Endothelial cell of umbilical vein (primary cell): ENCODE measurements around the gene SLITRK4. TPM values are rescaled to one million over a fixed set of nuclear protein-coding genes. Genes with fewer than 3 reads are reported as not detected.

Experiments used
- Bru-seq: library from RNA; stranded (reverse); fragments of 400-500 nt; gene quantifications from one replicate; lab custom pipeline; 2021; lab: Mats Ljungman, UMichigan
- BruChase-seq, 2 experiments: library from RNA; stranded (reverse); fragments of 400-500 nt; gene quantifications; one replicate each; lab custom pipeline; 2021; lab: Mats Ljungman, UMichigan
- BruUV-seq: library from RNA; stranded (reverse); fragments of 400-500 nt; replicated peaks from 2 replicates; lab custom pipeline; 2021; lab: Mats Ljungman, UMichigan
- CTCF ChIA-PET: fragments of 300-600, 350-600 bp; sonication (Branson Sonifier 250); formaldehyde crosslinking; loops from one replicate; lab custom pipeline; 2021; ENCODE audit warnings: antibody characterized with exemption, inconsistent platforms; lab: Charles Lee
- POLR2A ChIA-PET: fragments of 300-600, 350-600 bp; sonication (Branson Sonifier 250); formaldehyde crosslinking; loops from one replicate; lab custom pipeline; 2021; ENCODE audit warnings: antibody characterized with exemption, inconsistent platforms; lab: Charles Lee
- DNase-seq: peaks from one replicate; pipeline ENCODE4 v3.0.0-alpha.2; 2011; ENCODE audit warnings: low read depth, low spot score
- FAIRE-seq: peaks from 2 replicates; lab custom pipeline; 2011; peaks lifted over from hg19 to GRCh38; lab: Jason Lieb, UNC
- H2AFZ ChIP-seq: 2 replicates; pipeline ENCODE4 v1.6.0; 2012; ENCODE audit warnings: low read depth, low read length, control low read depth, inconsistent platforms
- H3K27ac ChIP-seq: 2 replicates; pipeline ENCODE4 v1.5.1; 2011; ENCODE audit warnings: low read depth, mild to moderate bottlenecking, control low read depth, low read length, moderate library complexity; ENCODE audit not compliant: insufficient read depth
- H3K27me3 ChIP-seq, 2 experiments: 2 replicates each; pipeline versions ENCODE4 v1.6.0 to v1.6.1; 2011; ENCODE audit warnings: low read length in 2 of 2, mixed read lengths in 1 of 2; ENCODE audit not compliant: control insufficient read depth in 2 of 2, insufficient read depth in 2 of 2
- H3K36me3 ChIP-seq, 2 experiments: 2 replicates in 1 of 2; 3 replicates in 1 of 2; pipeline ENCODE4 v1.5.1; 2011; ENCODE audit warnings: low read length in 2 of 2, mild to moderate bottlenecking in 1 of 2, moderate library complexity in 1 of 2; ENCODE audit not compliant: control insufficient read depth in 2 of 2, insufficient read depth in 2 of 2; ENCODE audit errors: extremely low read depth in 1 of 2
- H3K4me1 ChIP-seq: 3 replicates; pipeline ENCODE4 v1.5.1; 2011; ENCODE audit warnings: mild to moderate bottlenecking, low read length; ENCODE audit not compliant: control insufficient read depth, insufficient read depth; ENCODE audit errors: extremely low read depth
- H3K4me2 ChIP-seq: 2 replicates; pipeline ENCODE4 v1.6.1; 2011; ENCODE audit warnings: low read length, control low read depth, mixed read lengths; ENCODE audit not compliant: insufficient read depth
- H3K4me3 ChIP-seq, 3 experiments: fragments of 200-600 bp in 1 of 3; sonication (generic), shearing (Covaris generic) in 1 of 3; replicated peaks in 1 of 3; 2 replicates each; pipeline ENCODE4 v1.5.1; 2011 to 2016; ENCODE audit warnings: control low read depth in 3 of 3, low read length in 3 of 3, mild to moderate bottlenecking in 2 of 3, inconsistent platforms in 1 of 3, low read depth in 1 of 3, moderate library complexity in 1 of 3; ENCODE audit not compliant: insufficient read depth in 1 of 3
- H3K79me2 ChIP-seq: 2 replicates; pipeline ENCODE4 v1.6.0; 2012; ENCODE audit warnings: low read length, inconsistent platforms; ENCODE audit not compliant: control insufficient read depth, insufficient read depth
- H3K9ac ChIP-seq: replicated peaks from 2 replicates; pipeline ENCODE3; 2011; ENCODE audit warnings: low read length, control low read depth; ENCODE audit not compliant: insufficient read depth; ENCODE audit errors: extremely low read depth
- H3K9me1 ChIP-seq: replicated peaks from 3 replicates; pipeline ENCODE4 v1.6.0; 2011; ENCODE audit warnings: mild to moderate bottlenecking, low read length; ENCODE audit not compliant: control insufficient read depth, insufficient read depth; ENCODE audit errors: extremely low read depth
- H3K9me3 ChIP-seq: replicated peaks from 2 replicates; pipeline ENCODE4 v1.5.1; 2012; ENCODE audit warnings: low read length, inconsistent platforms; ENCODE audit not compliant: control insufficient read depth, insufficient read depth
- H4K20me1 ChIP-seq: replicated peaks from 2 replicates; pipeline ENCODE3; 2011; ENCODE audit warnings: mild to moderate bottlenecking, low read length; ENCODE audit not compliant: control insufficient read depth, insufficient read depth; ENCODE audit errors: extremely low read depth
- EZH2 ChIP-seq: IDR thresholded peaks from 2 replicates; pipeline ENCODE4 v1.6.1; 2012; ENCODE audit warnings: borderline replicate concordance, low read depth, mild to moderate bottlenecking, moderate library complexity, low read length, inconsistent platforms; ENCODE audit not compliant: severe bottlenecking
- FOS ChIP-seq: IDR thresholded peaks from 2 replicates; pipeline ENCODE4 v1.6.1; 2011; ENCODE audit warnings: mild to moderate bottlenecking, low read length, moderate library complexity, borderline replicate concordance; ENCODE audit not compliant: insufficient read depth
- GATA2 ChIP-seq: IDR thresholded peaks from 2 replicates; pipeline ENCODE4 v1.7.0; 2011; ENCODE audit warnings: low read depth, mild to moderate bottlenecking, moderate library complexity, mixed read lengths, low read length; ENCODE audit not compliant: insufficient read length, insufficient read depth
- JUN ChIP-seq: IDR thresholded peaks from 2 replicates; pipeline ENCODE4 v1.6.1; 2011; ENCODE audit warnings: borderline replicate concordance, low read depth; ENCODE audit not compliant: insufficient read length, insufficient read depth
- MAX ChIP-seq: IDR thresholded peaks from 2 replicates; pipeline ENCODE4 v1.6.1; 2011; ENCODE audit not compliant: insufficient read depth, insufficient read length
- MYC ChIP-seq: IDR thresholded peaks from one replicate; pipeline ENCODE4 v1.6.1; 2011; ENCODE audit warnings: mild to moderate bottlenecking, low read depth, low read length
- POLR2A ChIP-seq: IDR thresholded peaks from 2 replicates; pipeline ENCODE4 v1.6.1; 2012; ENCODE audit warnings: low read depth, mild to moderate bottlenecking, control low read depth, low read length
- POLR2AphosphoS5 ChIP-seq: IDR thresholded peaks from 2 replicates; pipeline ENCODE4 v1.6.1; 2012; ENCODE audit warnings: low read depth, mild to moderate bottlenecking, control low read depth, low read length, moderate library complexity; ENCODE audit not compliant: insufficient read depth
- dilution Hi-C: fragments of 300-500 bp; cut with MboI; formaldehyde crosslinking; loops from one replicate; pipeline ENCODE4 v1.15.0; 2019; ENCODE audit warnings: low sequenced_read_pairs; ENCODE audit not compliant: extremely low pct_ligation_motif_present
- intact Hi-C: fragments of 100-400 bp; cut with micrococcal nuclease; formaldehyde crosslinking; loops from one replicate; pipeline ENCODE4 v1.10.0; 2022
- long read RNA-seq: library from polyadenylated mRNA; stranded (forward); transcript quantifications from one replicate; pipeline ENCODE4 v2.0.0, GENCODE V29; 2021
- polyA minus RNA-seq, 3 experiments: library from RNA; depleted of rRNA, polyadenylated mRNA; stranded (reverse); fragments of >200 nt; gene quantifications; 1 replicate in 1 of 3; 2 replicates in 2 of 3; pipeline ENCODE4 v1.2.3, GENCODE V29; 2011
- polyA plus RNA-seq, 4 experiments: library from polyadenylated mRNA; depleted of rRNA in 3 of 4; stranded (reverse) in 3 of 4; unstranded in 1 of 4; fragments of >200 nt; gene quantifications; 2 replicates each; pipeline versions ENCODE4 v1.2.1 to v1.2.3, GENCODE V29; 2011 to 2012; ENCODE audit warnings: missing spikeins in 1 of 4
- total RNA-seq: library from RNA; stranded (reverse); gene quantifications from 2 replicates; pipeline ENCODE4 v1.2.3, GENCODE V29; 2021
- TF ChIP-seq, protein P1 (sequence below), 2 donors: IDR thresholded peaks; 1 replicate in 1 of 2; 2 replicates in 1 of 2; pipeline ENCODE4 v1.5.1; 2011; ENCODE audit warnings: low read length in 2 of 2, mild to moderate bottlenecking in 2 of 2, moderate library complexity in 2 of 2, control low read depth in 1 of 2, inconsistent platforms in 1 of 2, low read depth in 1 of 2; ENCODE audit not compliant: insufficient read depth in 1 of 2; ENCODE audit errors: extremely low read depth in 1 of 2

Gene SLITRK4
- 0.77 and 3.8 TPM in 2 replicates for total RNA-seq
- polyA plus RNA-seq, result 0.04 TPM in 1 of 2 replicates, not detected in the other
- polyA plus RNA-seq (2011; cell fraction: cytosol; rRNA removed), result 0.03 TPM in 1 of 2 replicates, not detected in the other
- 0.04 TPM in 1 of 2 replicates, not detected in the other for polyA plus RNA-seq (2011; cell fraction: nucleus; rRNA removed)
- 0.07 and 0.15 TPM in 2 replicates for polyA plus RNA-seq (2012)
- polyA minus RNA-seq, result 0.04 TPM in 1 of 2 replicates, not detected in the other
- 4.1 TPM for polyA minus RNA-seq (2011; cell fraction: cytosol; rRNA and poly(A)+ RNA removed)
- 0.05 TPM in 1 of 2 replicates, not detected in the other for polyA minus RNA-seq (2011; cell fraction: nucleus; rRNA and poly(A)+ RNA removed)
- Bru-seq, nascent RNA, result percentile 30 among the genes with signal in this experiment
- percentile 80 among the genes with signal in this experiment for BruChase-seq, experiment 1, labeled RNA remaining after a 6-hour chase
- BruChase-seq, experiment 2, labeled RNA remaining after a 2-hour chase, result percentile 64 among the genes with signal in this experiment
- long read RNA-seq, partial matches to known transcripts, result 0 of 7 reads
- long read RNA-seq, other reads (novel, unspliced or antisense), result 1 of 7 reads

- intact Hi-C loops, result no loop called here
- Histone ChIP-seq H3K9me1 (no peaks in the 10 kb centered on the region), H2AFZ (no peak within 1 kb of the TSS), H3K27ac (no peak within 1 kb of the TSS), H4K20me1 (no peaks in the 10 kb centered on the region), H3K9ac (no peak within 1 kb of the TSS), H3K79me2 (no peaks in the 10 kb centered on the region), H3K36me3 (no peaks in the 10 kb centered on the region), H3K9me3 (no peaks in the 10 kb centered on the region), H3K4me2 (no peak within 1 kb of the TSS), H3K4me1 (no peaks in the 10 kb centered on the region), H3K4me3 (no peak within 1 kb of the TSS), H3K27me3 (no peaks in the 10 kb centered on the region)
- dilution Hi-C loops, result no loop called here
- DNase-seq (no peak), FAIRE-seq (no peak)
- no TSS peak for BruUV-seq
- POLR2A ChIA-PET, result no interaction called here
- TF ChIP-seq, protein P1, sequence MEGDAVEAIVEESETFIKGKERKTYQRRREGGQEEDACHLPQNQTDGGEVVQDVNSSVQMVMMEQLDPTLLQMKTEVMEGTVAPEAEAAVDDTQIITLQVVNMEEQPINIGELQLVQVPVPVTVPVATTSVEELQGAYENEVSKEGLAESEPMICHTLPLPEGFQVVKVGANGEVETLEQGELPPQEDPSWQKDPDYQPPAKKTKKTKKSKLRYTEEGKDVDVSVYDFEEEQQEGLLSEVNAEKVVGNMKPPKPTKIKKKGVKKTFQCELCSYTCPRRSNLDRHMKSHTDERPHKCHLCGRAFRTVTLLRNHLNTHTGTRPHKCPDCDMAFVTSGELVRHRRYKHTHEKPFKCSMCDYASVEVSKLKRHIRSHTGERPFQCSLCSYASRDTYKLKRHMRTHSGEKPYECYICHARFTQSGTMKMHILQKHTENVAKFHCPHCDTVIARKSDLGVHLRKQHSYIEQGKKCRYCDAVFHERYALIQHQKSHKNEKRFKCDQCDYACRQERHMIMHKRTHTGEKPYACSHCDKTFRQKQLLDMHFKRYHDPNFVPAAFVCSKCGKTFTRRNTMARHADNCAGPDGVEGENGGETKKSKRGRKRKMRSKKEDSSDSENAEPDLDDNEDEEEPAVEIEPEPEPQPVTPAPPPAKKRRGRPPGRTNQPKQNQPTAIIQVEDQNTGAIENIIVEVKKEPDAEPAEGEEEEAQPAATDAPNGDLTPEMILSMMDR (IDR thresholded peaks at IDR 0.05; ENCODE audit: extremely low read depth in 1 of 2, insufficient read depth in 1 of 2, low read depth in 1 of 2, low read length in 2 of 2), result no peak
- no peak for TF ChIP-seq POLR2AphosphoS5
- TF ChIP-seq POLR2A, result no peak
- TF ChIP-seq MAX, result no peak
- TF ChIP-seq JUN, result no peak
- no peak for TF ChIP-seq GATA2
- TF ChIP-seq EZH2, result no peak
- no peak for TF ChIP-seq FOS
- no peak for TF ChIP-seq MYC
- CTCF ChIA-PET, result no interaction called here
Observed at GRCh38 chrX:143635915-143636314, at the start of gene SLITRK4. TSS of gene SLITRK4 (minus strand) at chrX:143636101. CDS start at chrX:143631108, 4,993 bp downstream.
